HL-60/S4 (cell line): ENCODE measurements around the gene PSMB11.

Experiments used
- in situ Hi-C: fragments of 300-500 bp; cut with MboI; formaldehyde crosslinking; loops from 2 replicates; pipeline ENCODE4 v1.14.3; 2022; ENCODE audit warnings: low sequenced_read_pairs

PSMB11 gene

DNA sequence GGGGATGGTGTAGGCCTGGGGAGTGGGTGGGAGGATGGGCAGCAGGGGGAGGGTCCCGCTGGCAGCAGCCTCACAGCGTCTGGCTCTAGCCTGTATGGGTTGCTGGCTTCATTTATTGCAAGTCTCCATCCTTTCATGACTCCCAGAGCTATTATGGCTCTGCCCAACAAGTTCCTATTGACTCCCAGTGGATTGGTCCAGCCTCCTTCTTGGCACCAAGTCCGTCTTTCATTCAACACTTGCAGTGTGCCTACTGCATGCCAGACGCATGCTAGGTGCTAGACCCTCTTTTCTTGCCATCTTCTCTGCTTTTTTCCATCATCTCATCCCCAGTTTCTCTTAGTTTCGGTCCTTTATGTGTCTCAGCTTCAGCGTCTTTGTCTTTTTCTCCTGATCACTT is 1.1 kb downstream of the PSMB11 start:
- in situ Hi-C loops, result no loop called here

- in situ Hi-C loops, result no loop called here
Measured at GRCh38 chr14:23043754-23044153, 1.7 kb downstream of the PSMB11 start.

DNA sequence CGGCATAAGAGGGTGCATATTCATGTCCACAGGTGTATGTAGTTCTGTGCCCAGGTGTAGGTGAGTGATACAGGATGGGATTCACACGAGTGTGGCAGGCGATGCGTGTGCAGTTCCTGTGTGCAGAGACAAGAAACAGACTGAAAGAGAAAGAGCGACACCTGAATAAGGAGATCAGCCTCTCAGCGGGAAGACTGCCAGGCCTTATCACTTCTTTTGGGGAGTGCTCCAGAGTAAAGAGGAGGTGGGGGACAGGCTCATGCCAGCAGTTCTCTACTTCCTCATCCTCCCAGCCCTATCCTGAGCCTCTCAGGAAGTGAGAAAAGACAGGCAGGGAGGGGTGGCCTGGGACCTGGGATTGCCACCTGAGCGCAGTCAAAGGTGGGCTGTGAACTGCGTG is 2.8 kb downstream of the PSMB11 start:
- in situ Hi-C loops, result no loop called here

- in situ Hi-C loops, result no loop called here
Measured at GRCh38 chr14:23045419-23046357, 3.7 kb downstream of the PSMB11 start.

DNA sequence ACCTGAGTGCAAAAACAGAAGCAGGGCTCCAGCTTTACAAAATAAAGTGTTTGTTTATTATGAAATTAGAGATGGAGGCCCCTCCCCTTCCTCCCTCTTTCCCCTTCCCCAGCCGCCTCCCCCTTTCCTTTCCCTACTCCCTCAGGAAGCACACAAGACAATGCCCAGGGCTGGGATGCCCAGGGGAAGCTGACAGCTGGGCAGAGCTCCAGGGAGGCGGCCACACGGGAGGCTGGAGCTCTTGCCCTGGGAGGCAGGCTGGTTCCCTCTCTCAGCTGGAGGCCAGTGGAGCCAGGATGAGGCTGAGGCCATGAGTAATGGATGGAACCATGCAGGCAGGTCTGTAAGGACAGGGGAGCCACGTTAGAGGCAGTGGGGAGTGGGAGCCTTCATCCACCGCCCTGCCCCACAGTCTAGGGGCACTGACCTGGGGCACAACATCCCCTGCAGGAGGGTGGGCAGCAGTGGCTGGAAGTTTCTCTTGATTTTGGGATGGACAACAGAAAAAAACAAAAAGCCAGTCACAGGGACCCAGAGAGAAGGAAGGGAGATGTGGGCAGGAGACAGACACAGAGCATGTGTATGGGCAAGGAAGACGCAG is 5.1 kb downstream of the PSMB11 start:
- in situ Hi-C loops, result no loop called here

- in situ Hi-C loops, result no loop called here
Measured at GRCh38 chr14:23047751-23048693, 6.0 kb downstream of the PSMB11 start.

GRCh38 chr14:23049011-23049410 is 7.0 kb downstream of the PSMB11 start:
- in situ Hi-C loops, result no loop called here

- in situ Hi-C loops, result no loop called here
Measured at GRCh38 chr14:23051141-23052057, 9.4 kb downstream of the PSMB11 start.

- in situ Hi-C loops, result no loop called here
Measured at GRCh38 chr14:23052182-23052623, 10.2 kb downstream of the PSMB11 start.

DNA sequence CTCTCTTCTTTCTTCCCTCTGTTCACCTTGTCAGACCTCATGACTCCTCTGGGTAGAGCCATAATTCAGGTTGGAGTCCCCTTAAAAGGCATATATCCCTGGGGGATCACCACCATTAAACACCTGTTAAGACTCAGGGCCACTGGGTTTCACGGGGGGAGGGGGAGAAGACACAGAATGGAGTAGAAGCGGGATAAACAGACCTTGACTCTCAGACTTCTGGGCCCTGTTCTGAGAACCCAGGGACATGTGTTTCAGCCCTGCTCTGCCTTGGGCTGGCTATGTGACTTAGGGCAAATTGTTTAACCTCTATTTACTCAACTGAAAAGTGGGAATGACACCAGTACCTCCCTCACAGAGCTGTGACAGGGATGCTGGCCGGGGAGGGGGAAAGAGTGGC is 10.7 kb downstream of the PSMB11 start:
- in situ Hi-C loops, result no loop called here

- in situ Hi-C loops, result no loop called here
Measured at GRCh38 chr14:23053426-23053825, 11.4 kb downstream of the PSMB11 start.

DNA sequence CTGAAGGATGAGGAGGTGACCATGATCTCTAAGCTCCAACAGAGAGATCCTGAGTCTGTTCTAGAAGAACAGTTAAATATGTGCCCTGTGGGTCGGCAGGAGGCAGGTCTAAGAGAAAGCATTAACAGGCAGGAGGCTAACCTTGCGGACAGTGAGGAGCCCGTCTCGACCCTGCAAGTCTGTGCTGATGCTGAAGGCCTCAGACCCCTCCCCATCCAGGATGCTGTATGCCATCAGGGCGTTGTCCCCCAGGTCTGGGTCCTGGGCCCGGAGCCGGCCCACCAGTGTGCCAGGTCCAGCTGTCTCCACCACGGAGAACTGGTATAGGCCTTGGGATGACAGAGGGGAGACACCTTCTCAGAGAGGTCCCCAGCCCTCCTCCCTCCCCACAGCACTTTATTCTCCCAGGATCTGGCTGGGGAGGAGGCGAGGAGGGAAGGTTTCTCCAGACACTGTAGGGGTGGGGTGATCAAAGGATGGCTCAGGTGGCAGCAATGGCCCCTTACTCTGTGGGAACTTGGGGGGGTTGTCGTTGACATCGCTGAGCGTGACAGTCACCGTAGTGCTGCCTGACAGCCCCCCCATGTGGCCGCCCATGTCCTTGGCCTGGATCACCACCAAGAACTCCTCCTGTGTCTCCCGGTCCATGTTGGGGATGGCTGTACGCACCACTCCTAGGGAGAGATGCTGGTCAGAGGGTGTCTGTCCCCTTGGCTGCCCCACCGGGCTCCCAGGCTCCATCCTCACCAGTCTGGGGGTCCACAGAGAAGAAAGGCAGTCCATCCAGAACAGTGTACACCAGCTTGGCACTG is 12.2 kb downstream of the PSMB11 start:
- in situ Hi-C loops, result no loop called here

GRCh38 chr14:23055147-23055550 is 13.1 kb downstream of the PSMB11 start:
- in situ Hi-C loops, result no loop called here

DNA sequence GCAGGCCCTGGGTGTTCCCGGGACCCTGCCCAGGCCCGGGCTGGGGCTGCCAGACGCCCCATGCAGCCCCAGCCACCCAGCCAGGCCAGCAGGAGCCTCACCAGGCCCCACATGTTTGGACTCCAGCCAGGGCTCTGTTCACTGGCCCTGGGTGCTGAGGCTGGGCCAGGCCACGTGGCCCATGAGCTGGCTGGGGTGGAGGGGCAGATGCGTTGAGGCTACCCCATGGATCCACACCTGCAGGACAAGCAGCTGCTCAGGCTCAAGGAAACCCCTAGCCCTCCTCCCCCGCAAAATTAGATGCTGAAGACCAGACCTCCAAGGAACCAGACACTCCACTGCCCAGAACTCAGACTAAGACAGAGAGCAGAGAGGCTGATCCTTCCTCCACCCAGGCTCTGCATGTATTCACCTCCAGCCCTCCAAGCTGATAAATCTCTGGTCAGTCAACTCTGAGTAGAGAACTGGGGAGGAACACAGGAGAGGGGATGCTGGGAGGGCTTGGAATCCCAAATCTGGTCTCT is 13.7 kb downstream of the PSMB11 start:
- in situ Hi-C loops, result no loop called here

DNA sequence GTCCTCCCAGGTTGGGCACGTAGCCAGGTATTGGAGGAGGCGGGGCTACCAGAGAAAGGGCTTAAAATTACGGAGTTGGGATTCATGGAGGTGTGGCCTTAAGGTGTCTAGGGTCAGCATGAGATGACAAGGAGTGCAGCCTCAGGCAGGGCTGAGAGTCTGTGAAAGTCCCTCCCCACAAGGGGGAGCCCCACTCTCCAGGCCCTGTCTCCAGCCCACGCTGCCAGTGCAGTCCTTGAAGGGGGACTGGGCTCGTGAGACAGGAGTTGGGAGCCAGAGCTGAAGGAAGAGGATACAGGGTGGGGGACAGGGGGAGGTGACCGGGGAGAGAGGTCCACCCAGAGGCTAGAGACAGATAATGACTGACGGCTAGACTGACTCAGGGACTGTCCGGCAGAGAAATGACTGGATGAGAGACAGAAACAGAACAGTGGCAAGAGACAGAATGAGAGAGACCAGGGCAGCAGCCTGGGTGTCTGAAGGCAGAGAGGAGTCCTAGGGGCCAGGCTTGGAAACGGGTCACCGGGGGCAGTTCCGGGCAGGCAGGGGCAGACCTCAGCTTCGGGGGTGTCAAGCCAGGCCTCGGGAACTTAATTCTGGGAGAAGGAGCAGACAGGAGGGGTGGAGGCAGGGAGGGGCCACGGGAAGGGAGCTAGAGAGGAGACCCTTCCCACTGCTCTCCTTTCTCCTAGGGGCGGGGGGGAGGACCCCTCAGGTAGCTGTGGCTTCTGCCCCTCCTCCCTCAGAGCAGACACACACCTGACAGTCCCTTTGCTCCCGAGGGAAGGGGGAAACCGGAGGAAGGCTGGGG is 14.3 kb downstream of the PSMB11 start:
- in situ Hi-C loops, result no loop called here

DNA sequence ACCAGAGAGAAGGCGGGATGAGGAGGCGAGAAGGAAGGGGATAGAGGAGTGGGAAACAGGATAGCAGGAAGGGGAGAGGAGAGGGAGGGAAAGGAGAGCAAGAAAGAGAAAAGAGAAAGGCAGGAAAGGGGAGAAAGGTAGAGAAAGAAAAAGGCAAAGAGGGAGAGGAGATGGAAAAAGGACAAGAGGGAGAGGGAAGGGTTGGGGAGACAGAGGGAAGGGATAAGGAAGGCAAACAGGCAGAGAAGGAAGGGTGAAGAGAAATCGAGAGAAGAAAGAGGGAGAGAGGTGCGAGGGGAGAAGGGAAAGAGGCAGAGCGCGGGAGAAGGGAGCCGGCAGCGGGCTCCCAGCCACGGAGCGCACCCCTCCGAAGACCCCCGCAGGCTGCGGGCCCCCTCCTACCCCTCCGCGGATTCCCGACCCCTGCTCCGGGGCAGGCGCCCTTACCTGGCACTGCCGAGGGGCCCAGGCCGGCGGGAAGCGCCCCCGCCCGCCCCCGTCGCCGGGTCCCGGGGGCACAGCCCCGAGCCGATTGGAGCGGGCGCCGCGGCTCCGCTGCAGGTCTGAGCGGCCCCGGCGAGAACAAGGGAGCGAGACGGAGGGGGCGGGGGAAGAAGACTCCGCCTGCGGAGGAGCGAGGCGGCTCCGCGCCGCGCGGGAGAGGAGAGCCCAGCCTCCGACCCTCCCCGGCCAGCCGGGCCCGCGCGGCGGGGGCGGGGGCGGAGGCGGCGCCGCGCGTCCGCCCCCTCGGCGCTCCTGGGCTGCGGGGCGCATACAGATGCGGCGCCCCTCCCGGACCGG is 15.1 kb downstream of the PSMB11 start, which contains the start of gene CDH24:
CDH24 (minus strand) TSS at position 565 of the 801 bp plus-strand sequence. CDS start 1,787 bp downstream, outside the sequence.
- in situ Hi-C loops, result no loop called here
